B cell (primary cell): Measurements from ENCODE around the gene RP9. TPM values are rescaled to one million over a fixed set of nuclear protein-coding genes. Genes with fewer than 3 reads are reported as not detected.

ENCODE experiments used
- ATAC-seq: fragments of 200-7000 bp; cut with Tn5 transposase; one replicate; pipeline ENCODE4 v1.10.0; 2021; ENCODE audit warnings: low read depth, mild to moderate bottlenecking, moderate number of reproducible peaks, moderate library complexity
- CTCF ChIA-PET: fragments of 350-600 bp; sonication (Branson Sonifier 250); formaldehyde crosslinking; loops from one replicate; lab custom pipeline; 2021; ENCODE audit warnings: antibody characterized with exemption, inconsistent platforms; lab: Charles Lee
- POLR2A ChIA-PET: fragments of 350-600 bp; sonication (Branson Sonifier 250); formaldehyde crosslinking; loops from one replicate; lab custom pipeline; 2021; ENCODE audit warnings: antibody characterized with exemption; lab: Charles Lee
- DNase-seq: peaks from one replicate; pipeline ENCODE4 v3.0.0; 2013
- H2AFZ ChIP-seq: 2 replicates; pipeline ENCODE4 v1.6.1; 2012; ENCODE audit warnings: mild to moderate bottlenecking, low read depth, low read length; ENCODE audit not compliant: insufficient read depth, poor library complexity, severe bottlenecking
- H3K27ac ChIP-seq, 2 donors: 1 replicate in 1 of 2; 2 replicates in 1 of 2; pipeline ENCODE4 v1.5.1; 2012 to 2013; ENCODE audit warnings: low read length in 2 of 2, mild to moderate bottlenecking in 2 of 2, moderate library complexity in 1 of 2
- H3K27me3 ChIP-seq, 4 experiments: fragments of 200-600 bp in 1 of 4; sonication (generic) in 1 of 4; replicated peaks in 1 of 4; 1 replicate in 2 of 4; 2 replicates in 2 of 4; pipeline versions ENCODE4 v1.6.1 to v1.7.0; 2013 to 2016; ENCODE audit warnings: low read length in 3 of 4, mild to moderate bottlenecking in 2 of 4, mixed read lengths in 1 of 4, moderate library complexity in 1 of 4; ENCODE audit not compliant: insufficient read depth in 4 of 4, control insufficient read depth in 3 of 4; ENCODE audit errors: control extremely low read depth in 1 of 4
- H3K36me3 ChIP-seq, 2 experiments: replicated peaks in 1 of 2; 1 replicate in 1 of 2; 2 replicates in 1 of 2; pipeline versions ENCODE4 v1.6.1 to v1.7.1; 2013; ENCODE audit warnings: low read length in 1 of 2; ENCODE audit not compliant: insufficient read depth in 2 of 2, control insufficient read depth in 1 of 2; ENCODE audit errors: control extremely low read depth in 1 of 2, extremely low read depth in 1 of 2
- H3K4me1 ChIP-seq, 2 donors: fragments of 200-600 bp in 1 of 2; sonication (generic) in 1 of 2; 1 replicate in 1 of 2; 2 replicates in 1 of 2; pipeline versions ENCODE4 v1.5.1 to v1.6.1; 2013 to 2017; ENCODE audit warnings: low read length in 2 of 2; ENCODE audit not compliant: control insufficient read depth in 2 of 2, insufficient read depth in 2 of 2
- H3K4me2 ChIP-seq: replicated peaks from 2 replicates; pipeline ENCODE3; 2012; ENCODE audit warnings: mild to moderate bottlenecking, low read depth, low read length; ENCODE audit not compliant: poor library complexity, severe bottlenecking
- H3K4me3 ChIP-seq, 5 experiments: fragments of 200-600 bp in 1 of 5; sonication (generic) in 1 of 5; 1 replicate in 3 of 5; 2 replicates in 2 of 5; pipeline versions ENCODE4 v1.5.1 to v1.7.0; 2011 to 2016; ENCODE audit warnings: low read length in 4 of 5, mild to moderate bottlenecking in 4 of 5, low read depth in 2 of 5, control low read depth in 1 of 5, moderate library complexity in 1 of 5; ENCODE audit not compliant: insufficient read depth in 1 of 5; ENCODE audit errors: control extremely low read depth in 1 of 5, extremely low read depth in 1 of 5
- H3K79me2 ChIP-seq: fragments of 200-600 bp; sonication (generic); one replicate; pipeline ENCODE4 v1.6.0; 2016; ENCODE audit warnings: low read length; ENCODE audit not compliant: control insufficient read depth, insufficient read depth
- H3K9ac ChIP-seq: fragments of 200-600 bp; sonication (generic); 2 replicates; pipeline ENCODE4 v1.6.1; 2017; ENCODE audit warnings: mild to moderate bottlenecking, low read length, moderate library complexity
- H3K9me3 ChIP-seq, 3 donors: one replicate each; pipeline versions ENCODE4 v1.6.1 to v1.7.1; 2013; ENCODE audit warnings: low read length in 2 of 3; ENCODE audit not compliant: control insufficient read depth in 2 of 3, insufficient read depth in 1 of 3; ENCODE audit errors: control extremely low read depth in 1 of 3
- H4K20me1 ChIP-seq: 2 replicates; pipeline ENCODE4 v1.6.0; 2012; ENCODE audit warnings: mild to moderate bottlenecking, low read length; ENCODE audit not compliant: insufficient read depth, control insufficient read depth, poor library complexity, severe bottlenecking
- H3K27ac Mint-ChIP-seq: one replicate; pipeline ENCODE4 v1.8.0; 2021; ENCODE audit warnings: mixed read lengths
- H3K27me3 Mint-ChIP-seq: one replicate; pipeline ENCODE4 v1.8.0; 2021; ENCODE audit warnings: mixed read lengths
- H3K4me1 Mint-ChIP-seq: one replicate; pipeline ENCODE4 v1.8.0; 2021; ENCODE audit warnings: mixed read lengths
- H3K4me3 Mint-ChIP-seq: one replicate; pipeline ENCODE4 v1.8.0; 2021; ENCODE audit warnings: mixed read lengths
- H3K9me3 Mint-ChIP-seq: one replicate; pipeline ENCODE4 v1.8.0; 2022; ENCODE audit warnings: mixed read lengths; ENCODE audit not compliant: insufficient read depth
- EZH2 ChIP-seq: IDR thresholded peaks from 2 replicates; pipeline ENCODE4 v1.6.1; 2012; ENCODE audit warnings: borderline replicate concordance, low read depth, mild to moderate bottlenecking, moderate library complexity, low read length; ENCODE audit not compliant: insufficient read depth, poor library complexity, severe bottlenecking
- WGBS: methylation state at CpG from one replicate; pipeline ENCODE4 v1.1.5; 2013; ENCODE audit warnings: missing lambda C conversion rate; ENCODE audit not compliant: insufficient coverage; 5-methylcytosine and 5-hydroxymethylcytosine counted together
- intact Hi-C: fragments of 100-400 bp; cut with micrococcal nuclease; formaldehyde crosslinking; loops from one replicate; pipeline ENCODE4 v1.10.0; 2022
- polyA plus RNA-seq: library from polyadenylated mRNA; depleted of rRNA; stranded (reverse); fragments of >200 nt; gene quantifications from 2 replicates; pipeline ENCODE4 v1.2.3, GENCODE V29; 2012
- total RNA-seq, 2 donors: library from RNA; stranded (reverse); fragments of 120-200 nt in 1 of 2; gene quantifications; 1 replicate in 1 of 2; 2 replicates in 1 of 2; pipeline versions ENCODE4 v1.2.3 to v1.2.4, GENCODE V29; 2013 to 2022
- TF ChIP-seq, protein P1 (sequence below): fragments of 200-600 bp; IDR thresholded peaks from one replicate; pipeline ENCODE4 v1.8.0; 2022; ENCODE audit warnings: antibody characterized with exemption, mild to moderate bottlenecking

The RP9 gene
- total and polyA plus RNA-seq, 2 donors (not counting 1 experiment from before 2014, with no cell fraction given) = 23.0 to 69.4 TPM

DNA sequence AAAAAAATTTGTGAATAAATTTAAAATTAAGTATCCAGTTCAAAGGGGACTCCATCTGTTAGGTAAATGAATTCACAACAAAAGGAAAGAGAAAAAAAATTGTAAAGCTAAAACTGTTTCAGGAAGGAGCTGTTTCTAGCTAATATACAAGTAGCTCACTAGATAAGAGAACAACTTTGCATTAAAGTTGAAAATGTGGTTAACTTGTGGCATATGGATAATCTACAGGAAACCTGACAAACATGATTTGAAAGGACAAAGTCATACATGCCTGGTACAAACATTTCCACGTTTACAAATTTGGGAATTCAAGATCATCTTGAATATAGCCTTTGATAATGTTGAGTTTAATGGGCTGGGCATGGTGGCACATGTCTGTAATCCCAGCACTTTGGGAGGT is 55.5 kb downstream of the RP9 start:
- DNase-seq = no peak
- Histone ChIP-seq H4K20me1 (peaks cover 49% of the 10 kb centered on the region), H3K27ac (peak overlapping the region in 1 of 2 donors; percentile 83), H3K36me3 (peaks cover 0 to 7% of the 10 kb centered on the region in 2 experiments), H3K27me3 (no peaks in the 10 kb centered on the region), H3K4me2 (no peak overlapping the region), H3K9me3 (no peaks in the 10 kb centered on the region), H3K4me3 (no peak overlapping the region), H3K9ac (no peak overlapping the region), H2AFZ (no peak overlapping the region), H3K4me1 (peaks cover 32 to 40% of the 10 kb centered on the region in 2 donors), H3K79me2 (peaks cover 94% of the 10 kb centered on the region)
- WGBS = no CpG with 5 or more reads among the region's 1 CpG
- Mint-ChIP-seq H3K27ac (peak overlapping the region; percentile 56), H3K4me3 (no peak overlapping the region), H3K4me1 (peaks cover 61% of the 10 kb centered on the region), H3K27me3 (no peaks in the 10 kb centered on the region), H3K9me3 (no peaks in the 10 kb centered on the region)
- no peak for TF ChIP-seq EZH2
- TF ChIP-seq, protein P1, sequence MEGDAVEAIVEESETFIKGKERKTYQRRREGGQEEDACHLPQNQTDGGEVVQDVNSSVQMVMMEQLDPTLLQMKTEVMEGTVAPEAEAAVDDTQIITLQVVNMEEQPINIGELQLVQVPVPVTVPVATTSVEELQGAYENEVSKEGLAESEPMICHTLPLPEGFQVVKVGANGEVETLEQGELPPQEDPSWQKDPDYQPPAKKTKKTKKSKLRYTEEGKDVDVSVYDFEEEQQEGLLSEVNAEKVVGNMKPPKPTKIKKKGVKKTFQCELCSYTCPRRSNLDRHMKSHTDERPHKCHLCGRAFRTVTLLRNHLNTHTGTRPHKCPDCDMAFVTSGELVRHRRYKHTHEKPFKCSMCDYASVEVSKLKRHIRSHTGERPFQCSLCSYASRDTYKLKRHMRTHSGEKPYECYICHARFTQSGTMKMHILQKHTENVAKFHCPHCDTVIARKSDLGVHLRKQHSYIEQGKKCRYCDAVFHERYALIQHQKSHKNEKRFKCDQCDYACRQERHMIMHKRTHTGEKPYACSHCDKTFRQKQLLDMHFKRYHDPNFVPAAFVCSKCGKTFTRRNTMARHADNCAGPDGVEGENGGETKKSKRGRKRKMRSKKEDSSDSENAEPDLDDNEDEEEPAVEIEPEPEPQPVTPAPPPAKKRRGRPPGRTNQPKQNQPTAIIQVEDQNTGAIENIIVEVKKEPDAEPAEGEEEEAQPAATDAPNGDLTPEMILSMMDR = no peak
- ATAC-seq = no peak
- intact Hi-C loops = loop anchor here (2.0 to 10.0 kb wide), 3 partner anchors 13 to 359 kb away; no protein-coding TSS in a partner anchor
- CTCF ChIA-PET = interaction anchor here (0.6 to 4.4 kb wide), 8 partner anchors 9 to 207 kb away, joined by 3 to 19 read pairs (median 7); partner anchors contain the start of genes FKBP9, NT5C3A and RP9
- POLR2A ChIA-PET = interaction anchor here (0.6 kb wide), 1 partner anchor 14 kb away, joined by 3 read pairs; no protein-coding TSS in a partner anchor
